Embryonic facial prominence (tissue), 1 donor: ENCODE results near the gene HOXD9.

Source experiments
- DNase-seq: peaks from one replicate; pipeline ENCODE4 v3.0.0-alpha.2; 2016; ENCODE audit errors: extremely low spot score

Gene HOXD9

DNA sequence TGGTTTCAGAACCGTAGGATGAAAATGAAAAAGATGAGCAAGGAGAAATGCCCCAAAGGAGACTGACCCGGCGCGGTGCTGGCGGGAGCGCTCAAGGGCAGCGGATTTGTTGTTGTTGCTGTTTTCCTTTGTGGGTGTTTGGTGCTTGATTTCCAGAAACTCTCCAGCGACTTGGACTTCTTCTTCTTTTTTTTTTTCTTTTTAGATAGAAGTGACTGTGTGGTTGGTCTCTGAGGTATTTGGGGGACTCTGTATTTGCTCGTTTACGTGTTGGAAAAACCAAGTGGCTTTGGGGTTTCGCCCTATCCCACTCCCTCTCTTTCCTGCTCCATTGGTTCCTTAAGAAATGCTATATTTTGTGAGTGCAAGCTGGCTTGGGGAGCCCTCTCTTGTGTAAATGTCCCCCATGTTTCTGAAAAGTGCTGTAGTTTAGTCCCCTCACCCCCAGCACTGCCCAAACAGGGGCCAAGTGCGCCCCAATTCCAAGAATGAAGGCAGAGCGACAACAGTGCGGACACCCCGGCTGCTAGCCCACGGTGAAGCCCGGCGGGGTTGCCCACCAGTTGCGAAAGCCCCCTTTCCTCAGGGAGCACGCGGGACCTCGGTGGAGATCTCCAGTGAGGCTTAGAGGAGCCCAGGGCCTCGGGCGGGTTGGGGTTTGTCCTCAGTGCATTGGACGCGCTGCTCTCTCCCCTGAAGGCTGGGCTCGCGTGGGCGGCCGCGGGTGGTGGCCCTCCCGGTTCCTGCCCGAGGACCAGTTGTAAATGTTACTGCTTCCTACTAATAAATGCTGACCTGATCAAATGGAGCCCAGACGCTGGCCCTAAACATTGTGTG lies 1.8 kb downstream of the HOXD9 start:
- DNase-seq, result no peak

DNA sequence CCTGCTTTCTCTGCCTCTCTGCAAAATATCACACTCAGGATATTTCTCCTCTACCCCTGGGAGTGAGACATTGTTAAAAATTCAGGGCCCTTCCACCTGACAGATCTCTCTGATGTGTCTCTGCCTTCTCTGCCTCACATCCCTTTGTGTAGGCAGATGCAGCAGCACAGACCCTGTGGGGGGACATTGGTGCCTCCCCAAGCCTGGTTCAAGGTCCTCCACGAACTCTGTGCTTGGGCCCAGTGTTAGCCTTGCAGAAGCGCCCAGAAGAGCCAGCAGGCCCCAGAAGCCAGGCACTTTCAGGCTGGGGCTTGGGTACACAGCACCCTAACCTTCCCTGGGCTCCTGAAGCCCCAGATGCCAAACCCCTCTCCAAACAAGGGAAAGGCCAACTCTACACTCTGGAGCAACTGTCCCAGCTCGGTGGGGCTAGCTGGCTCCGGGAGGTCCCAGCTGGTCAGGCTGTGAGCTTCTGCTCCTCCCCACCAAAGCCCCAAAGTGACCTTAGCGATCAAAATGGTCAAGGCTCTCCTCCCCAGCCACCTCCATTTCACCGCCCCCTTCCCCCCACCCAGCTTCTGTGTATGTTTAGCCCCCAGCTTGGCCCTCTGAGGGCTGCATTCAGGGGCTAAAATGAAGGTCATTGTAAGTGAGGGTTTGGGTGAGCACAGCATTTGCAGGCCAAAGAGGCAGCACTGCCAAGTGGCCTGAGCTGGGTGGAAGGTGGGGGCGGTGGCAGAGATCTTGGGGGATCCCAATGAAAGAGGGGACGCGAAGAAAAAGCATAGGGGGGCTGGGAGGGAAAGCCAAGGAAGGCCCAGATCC lies 2.6 kb downstream of the HOXD9 start:
- DNase-seq, result no peak

DNA sequence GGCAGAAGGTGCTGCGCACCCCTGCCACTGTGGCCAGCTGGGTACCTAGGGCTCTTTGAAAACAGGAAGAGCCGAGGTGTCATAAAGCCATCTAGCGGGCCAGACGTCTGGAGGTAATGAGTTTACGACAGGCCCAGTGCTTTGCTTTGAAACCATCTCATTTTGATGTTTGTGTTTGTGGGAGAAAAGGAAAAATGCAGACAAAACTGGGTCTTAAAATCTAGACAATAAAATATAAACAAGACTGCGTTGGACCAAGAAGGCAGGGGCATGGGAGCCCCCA lies 3.2 kb downstream of the HOXD9 start:
- no peak for DNase-seq

DNA sequence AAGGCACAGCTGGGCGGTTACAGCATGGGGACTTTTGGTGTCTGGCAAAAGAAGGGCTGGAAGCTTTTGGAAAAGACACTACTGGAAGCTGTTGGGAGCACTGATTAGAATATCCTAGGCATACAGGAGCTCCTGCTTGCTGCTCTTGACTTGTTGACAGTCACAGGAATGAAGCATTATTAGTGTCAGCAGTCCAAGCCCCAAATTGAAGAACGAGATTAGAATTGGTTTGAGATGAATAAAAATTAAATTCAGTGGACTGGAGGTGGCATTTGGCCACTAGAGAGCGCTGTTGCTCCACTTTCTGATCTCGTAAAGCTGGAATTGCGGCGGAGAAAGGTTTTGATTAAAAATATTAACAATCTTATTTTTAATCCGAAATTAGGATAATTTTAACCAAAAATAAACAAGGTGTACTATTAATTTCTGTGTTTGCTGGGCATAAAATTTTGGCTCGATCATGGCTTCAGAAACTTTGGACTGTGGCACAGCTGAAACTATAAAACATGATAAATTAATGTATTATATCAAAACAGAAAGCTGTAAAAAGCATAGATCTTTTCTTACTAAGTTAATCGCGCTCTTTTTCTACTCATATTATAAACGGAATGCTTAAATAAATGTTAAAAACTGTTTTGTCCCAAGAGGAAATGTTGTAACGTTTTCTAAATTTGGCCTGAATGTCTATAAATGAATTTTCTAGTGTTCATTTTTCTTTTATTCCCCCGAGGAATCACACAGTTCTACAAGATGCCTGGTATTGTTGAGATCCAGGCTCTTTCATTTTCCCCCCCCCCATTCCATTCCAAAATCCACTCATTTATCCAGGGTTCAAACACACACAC lies 4.6 kb downstream of the HOXD9 start:
- peak; percentile 46 for DNase-seq

DNA sequence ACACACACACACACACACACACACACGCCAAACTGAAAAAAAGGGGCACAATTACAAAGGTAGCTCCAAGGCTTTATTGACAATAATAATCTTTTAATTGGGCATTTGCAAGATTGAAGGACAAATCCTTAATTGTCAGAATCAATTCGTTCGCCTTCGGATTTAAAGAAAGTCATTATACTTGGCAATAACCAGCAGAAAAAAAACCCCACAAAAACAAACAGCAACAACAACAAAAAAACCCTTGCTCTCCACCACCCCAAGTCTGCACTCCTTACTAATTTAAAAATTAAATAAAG lies 5.2 kb downstream of the HOXD9 start:
- DNase-seq, result no peak

DNA sequence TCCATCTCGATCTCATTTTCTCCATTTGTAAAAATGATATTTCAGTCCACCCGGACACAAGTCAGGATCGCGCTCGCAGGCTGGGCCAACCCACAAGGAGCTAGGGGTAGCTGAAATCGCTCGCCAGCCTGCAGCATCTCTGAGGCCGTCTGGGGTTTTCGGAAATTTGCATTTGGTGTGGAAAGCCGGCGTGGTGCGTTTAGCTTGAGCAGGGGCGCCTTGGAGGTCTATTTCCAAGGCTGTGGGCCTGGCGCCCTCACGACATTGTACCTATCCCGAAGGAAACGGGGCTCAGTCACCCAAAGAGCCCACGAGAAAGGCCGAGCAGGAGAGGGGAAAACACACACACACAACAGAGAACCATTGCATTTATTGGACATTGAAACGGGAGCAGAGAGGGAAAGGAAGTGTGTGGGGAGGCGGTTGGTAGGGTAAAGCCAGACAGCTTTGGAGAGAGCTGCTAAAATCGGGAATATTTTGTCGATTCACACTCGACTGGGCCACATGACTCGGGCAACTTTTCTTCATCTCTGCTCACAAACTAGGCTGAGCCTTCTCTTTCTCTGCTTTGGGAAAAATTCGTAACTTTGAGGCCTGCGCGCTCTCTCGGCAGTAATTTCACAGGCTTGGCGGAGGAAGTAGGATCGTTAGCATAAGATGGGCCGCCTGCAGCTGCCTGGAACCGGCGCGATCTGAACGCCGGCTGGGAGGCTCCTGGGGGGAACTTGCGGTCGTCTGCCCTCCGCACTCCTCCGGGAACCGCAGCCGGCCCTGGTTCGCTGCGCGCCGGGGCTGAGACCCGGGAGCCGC lies 5.9 kb downstream of the HOXD9 start:
- DNase-seq, result no peak

DNA sequence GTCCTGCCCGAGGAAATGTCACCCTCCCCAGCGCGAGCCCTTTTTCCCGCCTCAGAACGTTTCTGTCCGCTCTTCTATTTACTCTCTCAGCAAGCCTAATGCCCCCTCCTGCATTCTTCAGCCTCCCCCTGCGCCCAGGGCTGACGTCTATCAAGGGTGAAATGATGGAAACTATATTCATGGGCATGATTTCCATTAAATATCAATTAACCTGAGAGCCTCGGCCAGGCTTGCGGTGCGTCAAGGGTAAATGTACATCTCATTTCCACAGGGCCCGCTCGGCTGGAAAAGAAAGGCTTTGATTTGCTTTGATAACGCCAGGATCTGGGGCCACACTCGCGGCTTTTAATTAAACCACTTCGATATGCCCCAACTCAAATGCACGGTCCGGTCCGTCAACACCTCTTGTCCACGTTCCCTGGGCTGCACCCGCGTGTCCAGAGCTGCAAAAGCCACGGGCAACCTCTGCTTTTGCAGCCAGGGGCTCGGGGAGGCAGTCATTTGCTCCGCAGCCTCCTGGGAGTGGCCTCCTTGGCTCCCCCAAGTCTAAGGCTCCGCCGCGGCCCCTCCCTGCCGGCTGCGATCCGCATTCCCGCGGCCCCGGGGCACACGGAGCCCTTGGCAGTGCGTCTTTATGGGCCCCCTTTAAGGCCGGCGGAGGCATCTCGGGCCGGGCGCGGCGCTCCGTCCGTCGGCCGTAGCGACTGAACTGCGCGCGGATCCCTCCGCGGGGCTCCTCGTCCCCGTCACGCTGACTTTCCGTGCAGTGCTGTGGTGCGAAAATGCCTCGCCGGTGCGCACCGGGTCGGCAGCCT lies 6.7 kb downstream of the HOXD9 start, which contains the start of gene HOXD8:
Gene HOXD8 (plus strand): TSS at position 724 of the 815 bp plus-strand sequence. CDS start 662 bp downstream, outside the sequence.
- DNase-seq, result no peak

DNA sequence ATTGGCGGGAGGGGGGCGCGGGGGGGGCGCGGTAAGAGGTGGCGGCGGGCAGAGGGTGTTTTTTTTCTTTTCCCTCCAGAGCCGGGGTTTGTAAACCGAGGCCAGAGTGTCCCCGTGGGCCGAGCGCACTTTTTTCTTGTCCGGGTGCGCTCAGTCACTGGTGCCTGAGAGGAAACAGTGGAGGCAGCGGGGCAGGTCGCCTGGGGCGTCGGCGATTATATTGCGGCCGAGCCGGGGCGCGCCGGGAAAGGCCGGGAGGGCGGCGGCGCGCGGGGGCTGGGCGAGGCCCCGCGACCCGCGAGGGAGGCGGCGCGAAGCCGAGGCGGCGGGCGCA lies 7.3 kb downstream of the HOXD9 start:
- DNase-seq, result no peak

DNA sequence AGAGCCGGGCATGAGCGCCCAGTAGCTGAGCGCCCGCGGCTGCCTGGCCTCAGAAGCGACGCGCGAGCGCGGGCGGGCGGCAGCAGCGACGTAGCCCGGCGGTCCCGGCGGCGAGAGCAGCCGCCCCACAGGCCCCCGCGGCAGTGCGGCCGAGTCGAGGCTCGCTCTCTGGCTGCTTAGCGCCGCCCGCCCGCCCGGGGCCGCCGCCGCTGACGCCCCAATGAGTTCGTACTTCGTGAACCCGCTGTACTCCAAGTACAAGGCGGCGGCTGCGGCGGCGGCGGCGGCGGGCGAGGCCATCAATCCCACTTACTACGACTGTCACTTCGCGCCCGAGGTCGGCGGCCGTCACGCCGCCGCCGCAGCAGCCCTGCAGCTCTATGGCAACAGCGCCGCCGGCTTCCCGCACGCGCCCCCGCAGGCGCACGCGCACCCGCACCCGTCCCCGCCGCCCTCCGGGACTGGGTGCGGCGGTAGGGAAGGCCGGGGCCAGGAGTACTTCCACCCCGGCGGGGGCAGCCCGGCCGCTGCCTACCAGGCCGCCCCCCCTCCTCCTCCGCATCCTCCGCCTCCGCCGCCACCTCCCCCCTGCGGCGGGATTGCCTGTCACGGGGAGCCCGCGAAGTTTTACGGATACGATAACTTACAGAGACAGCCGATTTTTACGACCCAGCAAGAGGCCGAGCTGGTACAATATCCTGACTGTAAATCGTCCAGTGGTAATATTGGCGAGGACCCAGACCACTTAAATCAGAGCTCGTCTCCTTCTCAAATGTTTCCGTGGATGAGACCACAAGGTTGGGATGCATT lies 7.8 kb downstream of the HOXD9 start:
- DNase-seq, result no peak

DNA sequence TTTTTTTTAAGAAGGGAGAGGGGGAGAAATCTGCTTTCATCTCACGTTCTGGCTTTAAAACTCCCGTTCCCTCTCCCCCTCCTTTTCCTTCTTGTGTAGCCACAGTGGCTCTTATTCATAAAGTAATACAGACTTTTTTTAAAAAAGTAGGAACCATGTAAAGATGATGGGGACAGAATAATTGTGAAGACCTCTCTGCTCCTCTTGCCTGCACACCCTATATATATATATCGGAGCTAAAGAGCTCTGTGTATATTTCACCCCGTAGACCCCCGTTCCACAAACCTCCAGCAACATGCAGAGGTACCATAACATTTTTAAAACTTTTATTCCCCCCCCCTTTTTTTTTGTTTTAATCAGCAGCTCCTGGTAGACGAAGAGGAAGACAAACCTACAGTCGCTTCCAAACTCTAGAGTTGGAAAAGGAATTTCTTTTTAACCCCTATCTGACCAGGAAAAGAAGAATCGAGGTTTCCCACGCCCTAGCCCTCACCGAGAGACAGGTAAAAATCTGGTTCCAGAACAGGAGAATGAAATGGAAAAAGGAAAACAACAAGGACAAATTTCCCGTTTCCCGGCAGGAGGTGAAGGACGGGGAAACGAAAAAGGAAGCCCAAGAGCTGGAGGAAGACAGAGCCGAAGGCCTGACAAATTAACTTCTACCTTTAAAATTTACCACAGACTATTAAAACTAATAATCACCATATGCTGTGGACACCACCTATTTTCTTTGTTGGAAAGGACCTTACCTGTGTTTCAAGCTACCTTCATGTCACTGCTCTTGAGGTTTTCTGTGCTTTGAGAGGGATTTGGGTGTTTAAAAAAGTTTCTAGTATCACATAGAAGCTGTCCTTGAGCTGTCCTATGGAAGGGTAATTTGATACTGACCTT lies 8.7 kb downstream of the HOXD9 start:
- no peak for DNase-seq

DNA sequence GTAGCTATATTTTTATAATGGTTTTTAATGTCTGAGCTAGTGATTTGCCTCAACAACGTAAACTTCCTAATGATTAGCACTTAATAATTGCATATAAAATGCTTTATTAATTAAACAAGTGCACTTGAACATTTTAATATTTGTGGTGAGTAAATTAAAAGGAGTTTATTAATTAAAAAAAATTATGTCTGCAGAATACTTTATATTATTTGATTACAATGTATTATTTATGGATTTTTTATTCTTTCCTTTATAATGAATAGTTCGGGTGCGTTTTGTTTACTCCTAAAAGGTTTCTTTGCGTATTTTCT lies 9.3 kb downstream of the HOXD9 start:
- no peak for DNase-seq

DNA sequence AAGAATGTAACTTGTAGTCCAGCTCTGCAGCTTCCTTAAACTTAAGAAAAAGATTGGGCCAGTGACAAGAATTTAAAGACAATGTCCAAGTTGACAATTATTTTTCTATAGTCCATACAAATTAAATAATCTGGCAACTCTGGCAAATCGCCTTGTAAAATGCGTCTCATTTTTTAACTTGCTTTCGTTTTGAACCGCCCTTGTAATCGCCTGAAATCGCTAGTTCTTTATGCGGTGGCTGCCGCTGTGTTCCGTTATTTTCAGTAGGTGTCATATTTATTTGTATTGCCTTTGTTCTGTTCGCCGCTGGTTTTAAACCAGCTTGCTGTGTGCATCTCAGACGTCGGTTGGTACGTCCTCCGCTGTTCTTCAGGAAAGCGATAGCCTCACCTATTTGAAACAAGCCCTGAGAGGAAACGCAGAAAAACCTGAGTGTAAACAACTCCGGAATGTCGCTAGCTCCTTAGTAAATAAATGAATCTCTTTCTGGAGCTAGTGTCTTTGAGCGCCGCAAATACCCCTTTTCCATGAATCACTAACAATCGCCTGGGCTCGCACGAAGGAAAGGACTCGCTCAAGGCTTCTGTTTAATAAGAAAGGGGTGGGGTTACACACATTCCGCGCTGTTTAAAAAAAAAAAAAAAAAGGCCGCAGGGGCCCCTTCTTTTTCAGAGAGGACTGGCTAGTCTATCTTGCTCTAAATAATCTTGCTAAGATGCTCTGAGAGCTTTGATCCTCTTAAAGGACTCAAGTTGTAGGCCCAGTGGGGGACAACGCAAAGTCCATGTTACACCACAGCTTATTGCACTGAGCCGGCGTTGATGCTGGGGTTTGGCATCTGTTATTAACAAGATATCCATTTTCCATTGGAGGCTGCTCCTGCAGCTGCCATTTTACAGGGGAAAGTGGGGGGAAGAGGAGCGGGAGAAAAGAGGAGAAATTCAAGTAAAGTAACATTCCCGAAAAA lies 10.0 kb downstream of the HOXD9 start:
- no peak for DNase-seq

DNA sequence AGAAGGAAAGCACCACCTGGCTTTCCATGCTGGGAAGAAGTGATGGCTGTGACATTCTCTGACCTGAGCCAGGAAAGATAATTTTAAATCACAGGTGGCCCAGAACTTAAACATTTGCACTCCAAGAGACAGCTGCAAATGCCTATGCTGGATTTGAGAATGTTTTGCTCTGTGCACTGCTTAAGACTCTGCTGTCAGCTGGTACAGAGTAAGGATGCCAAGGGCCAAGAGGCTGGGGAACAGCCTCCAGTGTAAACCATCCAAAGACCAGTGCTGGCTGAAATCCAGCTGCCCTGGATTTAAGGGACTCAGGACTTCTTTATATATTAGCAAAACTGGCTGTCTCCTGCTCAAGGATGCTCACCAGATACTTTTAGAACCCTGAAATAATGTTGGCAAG lies 10.9 kb downstream of the HOXD9 start:
- DNase-seq, result no peak

DNA sequence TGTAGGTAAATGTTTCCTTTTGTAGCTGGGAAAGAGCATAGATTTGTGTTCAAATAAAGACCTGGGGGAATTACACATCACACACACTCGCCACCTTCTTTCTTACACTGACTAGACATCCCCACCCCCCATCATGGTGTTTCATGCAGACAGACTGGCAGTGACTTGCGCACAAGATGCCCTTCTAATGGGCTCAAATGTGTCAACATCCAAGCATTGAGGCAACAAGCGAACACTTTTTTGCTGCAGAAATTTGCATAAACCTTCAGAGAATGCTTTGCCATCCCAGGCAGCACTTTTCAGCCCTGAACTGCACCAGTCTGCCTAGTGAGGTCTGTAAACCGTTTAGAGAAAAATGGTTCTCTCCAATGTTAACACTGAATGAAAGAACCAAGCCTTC lies 11.5 kb downstream of the HOXD9 start:
- no peak for DNase-seq

DNA sequence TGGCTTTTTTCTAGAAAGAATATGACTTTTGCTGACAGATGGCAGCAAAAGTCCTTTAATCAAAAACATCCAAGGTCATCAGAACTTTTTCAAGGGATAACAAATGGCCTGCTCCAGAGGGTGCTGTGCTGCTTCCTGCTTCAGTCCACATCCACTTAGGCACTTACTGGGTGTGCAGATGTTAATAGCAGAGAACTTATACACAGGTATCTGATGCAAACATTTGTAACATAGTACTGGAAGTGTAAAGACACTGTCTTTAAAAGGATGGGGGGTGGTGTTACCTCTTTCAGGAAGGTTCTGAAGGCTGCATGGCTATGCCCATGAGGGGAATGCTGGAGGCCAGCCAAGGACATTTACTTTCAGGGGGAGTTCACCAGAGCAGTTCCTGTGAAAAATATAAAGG lies 12.5 kb downstream of the HOXD9 start:
- no peak for DNase-seq

DNA sequence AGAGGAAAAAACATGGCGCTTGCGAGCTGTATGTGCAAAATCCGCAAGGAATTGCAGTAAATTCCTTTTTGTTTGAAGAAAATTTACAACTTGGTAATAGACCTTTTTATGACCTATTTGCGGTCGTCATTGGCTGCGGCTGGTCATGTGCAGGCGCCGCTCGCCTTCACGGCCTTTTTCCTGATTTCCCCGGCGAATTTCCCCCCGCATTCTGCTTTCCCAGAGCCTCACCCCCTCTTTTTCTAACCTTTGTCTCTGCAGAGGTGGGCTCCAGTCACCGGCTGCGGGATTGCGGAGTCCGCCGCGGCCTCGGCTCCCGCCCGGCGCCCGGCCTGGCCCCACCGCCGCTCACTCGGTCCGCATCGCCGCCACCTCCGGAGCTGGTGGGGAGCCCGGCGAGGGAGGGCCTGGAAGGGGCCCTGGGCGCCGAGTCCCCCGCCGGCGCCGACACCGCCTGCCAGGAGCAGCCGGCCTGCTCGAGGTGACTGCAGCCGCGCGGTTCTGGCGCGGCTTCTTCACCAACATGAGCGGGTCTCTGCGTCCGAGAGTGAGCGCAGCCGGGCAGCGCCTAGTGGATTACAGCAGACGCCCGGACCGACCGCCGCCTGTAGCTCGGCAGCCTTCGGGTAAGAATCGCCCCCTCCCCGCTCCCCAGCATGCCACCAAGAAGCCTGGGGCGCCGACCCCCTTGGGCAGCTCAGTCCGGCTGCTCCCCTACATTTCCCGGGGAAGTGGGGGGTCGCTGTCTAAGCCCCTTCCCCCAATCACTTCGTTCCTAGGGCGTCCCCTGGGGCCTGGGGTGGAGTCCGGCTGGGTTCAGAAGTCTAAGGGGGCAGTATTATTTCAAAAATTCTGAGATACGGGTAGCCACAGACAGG lies 14.1 kb downstream of the HOXD9 start:
- DNase-seq, result no peak

DNA sequence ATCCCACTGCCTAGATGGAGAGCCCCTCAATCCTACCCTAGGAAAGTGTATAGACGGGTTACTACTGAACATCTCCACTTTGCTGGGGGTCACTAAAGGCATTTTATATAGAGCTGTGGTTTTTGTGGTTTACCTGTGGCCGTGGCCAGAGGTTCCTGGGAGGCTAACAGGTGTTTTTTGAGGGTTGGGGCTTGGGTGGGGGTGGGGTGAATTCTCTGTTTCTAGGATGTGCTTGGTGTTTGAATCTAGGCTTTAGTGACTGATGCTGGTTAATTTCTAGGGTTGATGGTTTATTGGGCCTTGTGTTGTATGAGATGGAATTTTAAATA lies 14.7 kb downstream of the HOXD9 start:
- no peak for DNase-seq
